Keratinocyte (primary cell): ENCODE measurements around the gene LTBR.

Experiments used
- CTCF ChIP-seq, 3 experiments: IDR thresholded peaks in 1 of 3; conservative IDR thresholded peaks in 1 of 3; optimal IDR thresholded peaks in 1 of 3; 2 replicates in 2 of 3; 3 replicates in 1 of 3; pipeline versions ENCODE3 to v1.5.1; 2011; ENCODE audit warnings: low read length in 3 of 3, mild to moderate bottlenecking in 3 of 3, moderate library complexity in 2 of 3, control low read depth in 1 of 3, inconsistent platforms in 1 of 3; ENCODE audit not compliant: insufficient read depth in 2 of 3; ENCODE audit errors: extremely low read depth in 1 of 3
- EZH2 ChIP-seq: IDR thresholded peaks from one replicate; pipeline ENCODE4 v1.6.1; 2012; ENCODE audit warnings: inconsistent platforms, mild to moderate bottlenecking, low read length, moderate library complexity

- no peak for TF ChIP-seq CTCF (optimal IDR thresholded peaks at IDR 0.05 in 1 of 3, IDR thresholded peaks at IDR 0.05 in 1 of 3, conservative IDR thresholded peaks at IDR 0.05 in 1 of 3; ENCODE audit: extremely low read depth in 1 of 3, insufficient read depth in 2 of 3, low read length in 3 of 3)
- TF ChIP-seq EZH2 = no peak
These were observed 32.6 kb downstream of the LTBR start for GRCh38 chr12:6416596-6416995.
